Measurements from ENCODE around the gene KIAA1755. TPM values are rescaled to one million over a fixed set of nuclear protein-coding genes. Genes with fewer than 3 reads are reported as not detected.

Gene KIAA1755
- total RNA-seq, 1 donor from 2014 or later, result 15.2 TPM

DNA sequence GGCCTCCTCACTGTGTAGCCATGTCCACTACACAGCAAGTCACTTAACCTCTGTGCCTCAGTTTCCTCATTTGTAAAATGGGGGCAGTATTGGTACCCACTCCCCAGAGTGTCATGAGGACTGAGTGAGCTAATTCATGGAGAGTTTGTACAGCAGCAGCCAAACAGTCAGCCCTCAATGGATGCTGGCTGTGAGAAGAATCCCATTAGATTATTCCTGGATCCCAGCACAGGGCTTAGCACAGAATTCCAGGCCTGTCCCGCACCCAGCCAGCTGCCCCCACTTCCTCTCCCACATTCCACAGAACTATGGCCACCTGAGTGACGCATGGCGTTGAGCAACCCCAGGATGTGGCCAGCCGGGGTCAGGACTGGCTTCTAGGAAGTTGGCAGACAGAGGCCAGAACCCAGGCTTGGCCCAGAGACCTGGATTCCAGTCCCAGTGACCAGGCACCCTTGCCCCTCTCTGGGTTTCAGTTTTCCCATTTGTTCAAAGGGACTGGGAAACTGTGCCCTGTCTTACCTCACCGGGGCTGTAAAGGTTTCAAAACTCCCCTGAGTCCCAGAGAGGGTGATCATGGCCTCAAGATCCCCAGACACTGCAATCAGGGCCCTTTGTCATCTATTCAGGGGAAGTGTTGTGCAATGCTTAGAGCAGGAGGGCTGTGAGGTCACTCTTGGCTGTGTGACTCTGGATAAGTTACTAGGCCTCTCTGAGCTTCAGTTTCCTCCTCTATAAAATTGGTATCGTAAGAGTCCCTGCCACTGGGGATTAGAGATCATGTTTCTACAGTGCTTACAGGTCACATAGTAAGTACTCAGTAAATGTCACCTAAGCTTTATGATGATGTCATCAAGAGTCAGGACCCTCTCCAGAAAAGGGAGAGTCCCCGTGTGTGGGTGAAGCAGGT, 92.4 kb downstream of the KIAA1755 start:
- DNase-seq (ENCODE audit: low spot score in 2 of 2), result peak; percentile 77 to 98
- intact Hi-C loops (cut with DNase I), result loop anchor here (1.0 to 2.0 kb wide), 2 partner anchors 16 to 59 kb away; no protein-coding TSS in a partner anchor
- Histone ChIP-seq H3K9me3 (no peaks in the 10 kb centered on the region), H3K4me1 (peaks cover 19 to 34% of the 10 kb centered on the region in 2 donors), H3K27ac (peak overlapping the region; percentile 86 to 88), H3K27me3 (no peaks in the 10 kb centered on the region), H3K36me3 (no peaks in the 10 kb centered on the region), H3K4me3 (no peak overlapping the region)
- TF ChIP-seq, protein P1, sequence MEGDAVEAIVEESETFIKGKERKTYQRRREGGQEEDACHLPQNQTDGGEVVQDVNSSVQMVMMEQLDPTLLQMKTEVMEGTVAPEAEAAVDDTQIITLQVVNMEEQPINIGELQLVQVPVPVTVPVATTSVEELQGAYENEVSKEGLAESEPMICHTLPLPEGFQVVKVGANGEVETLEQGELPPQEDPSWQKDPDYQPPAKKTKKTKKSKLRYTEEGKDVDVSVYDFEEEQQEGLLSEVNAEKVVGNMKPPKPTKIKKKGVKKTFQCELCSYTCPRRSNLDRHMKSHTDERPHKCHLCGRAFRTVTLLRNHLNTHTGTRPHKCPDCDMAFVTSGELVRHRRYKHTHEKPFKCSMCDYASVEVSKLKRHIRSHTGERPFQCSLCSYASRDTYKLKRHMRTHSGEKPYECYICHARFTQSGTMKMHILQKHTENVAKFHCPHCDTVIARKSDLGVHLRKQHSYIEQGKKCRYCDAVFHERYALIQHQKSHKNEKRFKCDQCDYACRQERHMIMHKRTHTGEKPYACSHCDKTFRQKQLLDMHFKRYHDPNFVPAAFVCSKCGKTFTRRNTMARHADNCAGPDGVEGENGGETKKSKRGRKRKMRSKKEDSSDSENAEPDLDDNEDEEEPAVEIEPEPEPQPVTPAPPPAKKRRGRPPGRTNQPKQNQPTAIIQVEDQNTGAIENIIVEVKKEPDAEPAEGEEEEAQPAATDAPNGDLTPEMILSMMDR (IDR thresholded peaks at IDR 0.05), result peak in 1 of 3 experiments; percentile 2

DNA sequence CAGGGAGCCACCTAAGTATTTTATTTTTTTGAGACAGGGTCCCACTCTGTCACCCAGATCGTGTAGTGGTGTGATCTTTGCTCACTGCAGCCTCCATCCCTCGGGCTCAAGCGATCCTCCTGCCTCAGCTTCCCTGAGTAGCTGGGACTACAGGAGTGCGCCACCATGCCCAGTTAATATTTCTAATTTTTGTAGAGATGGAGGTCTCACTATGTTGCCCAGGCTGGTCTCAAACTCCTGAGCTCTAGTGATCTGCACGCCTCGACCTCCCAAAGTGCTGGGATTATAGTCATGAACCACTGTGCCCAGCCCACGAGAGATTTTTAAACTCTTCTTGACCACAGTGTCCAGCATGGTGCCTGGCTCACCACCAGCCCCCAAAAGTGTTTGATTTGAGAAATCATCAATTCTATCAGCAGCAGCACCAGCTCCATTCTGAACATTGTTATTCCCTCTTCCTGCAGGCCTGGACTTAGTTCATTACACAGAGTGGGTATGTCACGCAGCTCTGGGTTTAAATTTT, 93.1 kb downstream of the KIAA1755 start:
- Histone ChIP-seq H3K4me3 (no peak overlapping the region), H3K27me3 (no peaks in the 10 kb centered on the region), H3K9me3 (no peaks in the 10 kb centered on the region), H3K27ac (peak overlapping the region; percentile 86 to 88), H3K36me3 (no peaks in the 10 kb centered on the region), H3K4me1 (peaks cover 19 to 34% of the 10 kb centered on the region in 2 donors)
- TF ChIP-seq, protein P1 (IDR thresholded peaks at IDR 0.05), result no peak
- intact Hi-C loops (cut with DNase I), result loop anchor here (2.0 kb wide), 1 partner anchor 59 kb away; no protein-coding TSS in a partner anchor
- no peak for DNase-seq (ENCODE audit: low spot score in 2 of 2)

DNA sequence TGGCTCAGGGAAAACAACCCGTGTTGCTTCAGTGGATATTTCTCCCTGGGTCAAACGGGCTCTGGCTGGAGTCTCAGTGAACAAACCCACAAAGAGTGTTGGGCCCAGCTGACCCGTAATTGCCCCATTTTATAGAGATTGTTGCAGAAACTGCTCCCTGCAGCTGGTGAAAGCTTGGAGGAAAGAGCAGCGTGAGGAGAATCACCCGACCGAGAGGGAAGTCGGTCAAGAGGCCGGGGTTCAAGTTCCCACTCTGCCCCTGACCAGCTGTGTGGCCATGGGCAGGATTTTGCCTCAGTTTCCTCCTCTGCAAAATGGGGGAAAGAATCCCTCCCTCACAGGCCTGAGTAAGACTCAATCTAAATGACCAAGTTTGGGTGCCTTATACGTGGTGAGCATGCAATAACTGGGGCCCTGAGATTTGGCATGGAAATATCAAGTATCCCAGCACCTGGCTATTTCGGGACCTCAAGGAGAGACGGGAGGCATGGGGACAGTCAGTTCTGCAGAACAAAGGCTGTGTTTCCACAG, 93.8 kb downstream of the KIAA1755 start:
- intact Hi-C loops (cut with DNase I), result loop anchor here (2.0 kb wide), 1 partner anchor 58 kb away; no protein-coding TSS in a partner anchor
- peak overlapping the region; percentile 86 to 88 for H3K27ac ChIP-seq
- H3K4me1 ChIP-seq, result peaks cover 19 to 34% of the 10 kb centered on the region in 2 donors
- TF ChIP-seq, protein P1 (IDR thresholded peaks at IDR 0.05), result no peak
- no peak overlapping the region for H3K4me3 ChIP-seq
- H3K9me3 ChIP-seq, result no peaks in the 10 kb centered on the region
- H3K36me3 ChIP-seq, result no peaks in the 10 kb centered on the region
- DNase-seq (ENCODE audit: low spot score in 2 of 2), result no peak
- H3K27me3 ChIP-seq, result no peaks in the 10 kb centered on the region

DNA sequence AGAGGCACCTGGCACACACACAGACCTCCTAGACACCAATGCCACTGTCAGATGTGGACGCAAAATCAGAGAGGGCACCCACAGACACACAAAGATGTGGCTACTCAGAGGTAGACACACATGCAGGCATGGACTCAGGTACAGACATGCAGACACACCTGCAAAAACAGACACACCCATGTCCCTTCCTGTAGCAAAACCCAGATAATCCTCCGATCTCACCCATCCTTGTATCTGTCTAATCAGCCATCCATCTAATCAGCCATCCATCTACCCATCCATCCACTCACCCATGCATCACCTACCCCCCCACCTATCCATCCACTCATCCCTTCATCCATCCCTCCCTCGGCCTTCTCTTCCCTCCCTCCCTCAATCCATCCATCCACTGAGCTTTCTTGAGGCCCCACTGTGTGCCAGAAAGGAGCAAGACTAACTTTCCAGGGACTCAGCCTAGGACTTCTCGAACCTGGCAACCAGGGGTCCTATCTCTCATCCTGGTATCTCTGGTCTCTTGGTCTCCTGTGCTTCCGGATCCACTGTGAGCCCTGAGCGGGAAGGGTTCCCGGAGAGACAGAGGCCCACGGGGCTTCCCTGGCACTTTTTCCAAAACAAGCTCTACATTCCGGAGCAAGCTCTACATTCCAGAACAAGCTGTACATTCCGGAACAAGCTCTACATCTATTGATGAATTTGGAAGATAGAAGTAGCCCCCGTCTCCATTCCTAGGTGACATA, 94.4 kb downstream of the KIAA1755 start:
- H3K9me3 ChIP-seq, result no peaks in the 10 kb centered on the region
- intact Hi-C loops (cut with DNase I), result loop anchor here (1.0 to 2.0 kb wide), 3 partner anchors 57 to 109 kb away; no protein-coding TSS in a partner anchor

More for the DNA sequence above, 94.4 kb downstream of the KIAA1755 start:
- DNase-seq (ENCODE audit: low spot score in 2 of 2), result no peak
- TF ChIP-seq, protein P1 (IDR thresholded peaks at IDR 0.05), result no peak
- Histone ChIP-seq H3K4me1 (peaks cover 19 to 30% of the 10 kb centered on the region in 2 donors), H3K4me3 (no peak overlapping the region), H3K27ac (peak overlapping the region; percentile 86 to 88), H3K27me3 (no peaks in the 10 kb centered on the region), H3K36me3 (no peaks in the 10 kb centered on the region)

All from ascending aorta (tissue), 2 donors.